Calu3 (cell line): ENCODE measurements around the gene DENND6A. TPM values are rescaled to one million over a fixed set of nuclear protein-coding genes. Genes with fewer than 3 reads are reported as not detected.
"Not testable (repeated sequence)": the region's sequence is repeated elsewhere in the genome, so short reads cannot be mapped to it uniquely, and the experiment has no call there.

ENCODE experiments used
- BruUV-seq: library from RNA; stranded (reverse); fragments of 400-500 nt; replicated peaks from 2 replicates; lab custom pipeline; 2021; lab: Mats Ljungman, UMichigan
- CTCF ChIA-PET: fragments of 300-600 bp; sonication (Branson Sonifier 250); formaldehyde crosslinking; loops from one replicate; lab custom pipeline; 2022; ENCODE audit warnings: antibody characterized with exemption; lab: Charles Lee
- DNase-seq: peaks from one replicate; pipeline ENCODE4 v3.0.0; 2022
- H3K27ac Mint-ChIP-seq: one replicate; pipeline ENCODE4 v1.8.0; 2022; ENCODE audit warnings: mixed read lengths; ENCODE audit not compliant: unreplicated experiment
- H3K27me3 Mint-ChIP-seq: one replicate; pipeline ENCODE4 v1.8.0; 2022; ENCODE audit warnings: mixed read lengths; ENCODE audit not compliant: unreplicated experiment
- H3K36me3 Mint-ChIP-seq: one replicate; pipeline ENCODE4 v1.8.0; 2022; ENCODE audit warnings: mild to moderate bottlenecking, moderate library complexity, mixed read lengths; ENCODE audit not compliant: insufficient read depth, unreplicated experiment
- H3K4me1 Mint-ChIP-seq: one replicate; pipeline ENCODE4 v1.8.0; 2022; ENCODE audit warnings: mild to moderate bottlenecking, low read depth, mixed read lengths; ENCODE audit not compliant: unreplicated experiment
- H3K4me3 Mint-ChIP-seq: one replicate; pipeline ENCODE4 v1.8.0; 2022; ENCODE audit warnings: mild to moderate bottlenecking, low read depth, moderate library complexity, mixed read lengths; ENCODE audit not compliant: unreplicated experiment
- H3K9me3 Mint-ChIP-seq: one replicate; pipeline ENCODE4 v1.8.0; 2022; ENCODE audit warnings: low read depth, mixed read lengths; ENCODE audit not compliant: unreplicated experiment
- intact Hi-C: fragments of 100-400 bp; cut with micrococcal nuclease; formaldehyde crosslinking; loops from one replicate; pipeline ENCODE4 v1.10.0; 2022; ENCODE audit not compliant: unreplicated experiment
- total RNA-seq: library from RNA; stranded (reverse); gene quantifications from 2 replicates; pipeline ENCODE4 v1.2.3, GENCODE V29; 2022
- TF ChIP-seq, protein P1 (sequence below): fragments of 200-600 bp; IDR thresholded peaks from one replicate; pipeline ENCODE4 v1.8.0; 2022; ENCODE audit warnings: antibody characterized with exemption; ENCODE audit not compliant: unreplicated experiment

Gene DENND6A
- total RNA-seq, 1 experiment from 2014 or later = 23.7 TPM

DNA sequence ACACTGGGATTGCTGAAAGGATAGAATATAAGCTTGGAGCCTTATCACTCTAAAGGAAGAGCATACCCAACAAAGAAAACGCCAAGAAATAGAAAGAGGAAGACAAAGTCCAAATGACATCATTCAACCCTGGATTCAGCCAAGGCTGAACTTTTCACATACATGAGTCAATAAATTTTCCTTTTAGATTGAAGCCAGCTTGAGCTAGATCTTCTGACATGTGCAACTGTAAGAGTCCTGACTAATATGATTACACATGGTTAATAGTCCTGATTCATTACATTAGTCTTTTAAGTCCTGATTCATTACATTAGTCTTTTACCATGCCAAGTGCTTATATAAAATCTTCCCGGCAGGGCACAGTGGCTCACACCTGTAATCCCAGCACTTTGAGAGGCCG is 13.6 kb upstream of the DENND6A start:
- peak; percentile 21 for DNase-seq

DNA sequence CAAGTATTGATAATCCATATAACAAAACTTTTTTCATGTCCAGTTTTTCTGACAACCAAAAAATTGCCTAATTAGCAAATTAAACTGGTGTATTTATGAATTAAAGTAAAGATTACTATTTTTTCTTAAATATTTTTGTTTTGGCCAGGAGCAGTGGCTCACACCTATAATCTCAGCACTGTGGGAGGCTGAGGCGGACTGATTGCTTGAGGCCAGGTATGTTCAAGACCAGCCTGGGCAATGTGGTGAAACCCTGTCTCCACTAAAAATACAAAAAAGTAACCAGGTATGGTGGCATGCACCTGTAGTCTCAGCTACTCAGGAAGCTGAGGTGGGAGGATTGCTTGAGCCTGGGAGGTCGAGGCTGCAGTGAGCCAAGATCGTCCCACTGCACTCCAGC is 12.5 kb upstream of the DENND6A start:
- H3K9me3 Mint-ChIP-seq, H3K27me3 Mint-ChIP-seq, DNase-seq, BruUV-seq, H3K36me3 Mint-ChIP-seq, intact Hi-C loops, H3K27ac Mint-ChIP-seq, H3K4me3 Mint-ChIP-seq, CTCF ChIA-PET: not testable (repeated sequence)
- H3K4me1 Mint-ChIP-seq = peaks cover 22% of the 10 kb centered on the region

More for the DNA sequence above, 13.6 kb upstream of the DENND6A start:
- peak overlapping the region; percentile 28 for H3K27ac Mint-ChIP-seq
- no TSS peak for BruUV-seq
- intact Hi-C loops = loop anchor here (2.0 kb wide), 1 partner anchor 14 kb away; the partner anchor contains the start of gene DENND6A
- CTCF ChIA-PET = interaction anchor here (0.5 to 1.0 kb wide), 2 partner anchors 10 to 924 kb away, joined by 5 to 7 read pairs; no protein-coding TSS in a partner anchor
- TF ChIP-seq, protein P1, sequence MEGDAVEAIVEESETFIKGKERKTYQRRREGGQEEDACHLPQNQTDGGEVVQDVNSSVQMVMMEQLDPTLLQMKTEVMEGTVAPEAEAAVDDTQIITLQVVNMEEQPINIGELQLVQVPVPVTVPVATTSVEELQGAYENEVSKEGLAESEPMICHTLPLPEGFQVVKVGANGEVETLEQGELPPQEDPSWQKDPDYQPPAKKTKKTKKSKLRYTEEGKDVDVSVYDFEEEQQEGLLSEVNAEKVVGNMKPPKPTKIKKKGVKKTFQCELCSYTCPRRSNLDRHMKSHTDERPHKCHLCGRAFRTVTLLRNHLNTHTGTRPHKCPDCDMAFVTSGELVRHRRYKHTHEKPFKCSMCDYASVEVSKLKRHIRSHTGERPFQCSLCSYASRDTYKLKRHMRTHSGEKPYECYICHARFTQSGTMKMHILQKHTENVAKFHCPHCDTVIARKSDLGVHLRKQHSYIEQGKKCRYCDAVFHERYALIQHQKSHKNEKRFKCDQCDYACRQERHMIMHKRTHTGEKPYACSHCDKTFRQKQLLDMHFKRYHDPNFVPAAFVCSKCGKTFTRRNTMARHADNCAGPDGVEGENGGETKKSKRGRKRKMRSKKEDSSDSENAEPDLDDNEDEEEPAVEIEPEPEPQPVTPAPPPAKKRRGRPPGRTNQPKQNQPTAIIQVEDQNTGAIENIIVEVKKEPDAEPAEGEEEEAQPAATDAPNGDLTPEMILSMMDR = no peak
- H3K36me3 Mint-ChIP-seq = no peaks in the 10 kb centered on the region
- H3K4me3 Mint-ChIP-seq = no peak overlapping the region
- peaks cover 26% of the 10 kb centered on the region for H3K4me1 Mint-ChIP-seq
- H3K27me3 Mint-ChIP-seq = no peaks in the 10 kb centered on the region
- H3K9me3 Mint-ChIP-seq = peaks cover 2% of the 10 kb centered on the region

DNA sequence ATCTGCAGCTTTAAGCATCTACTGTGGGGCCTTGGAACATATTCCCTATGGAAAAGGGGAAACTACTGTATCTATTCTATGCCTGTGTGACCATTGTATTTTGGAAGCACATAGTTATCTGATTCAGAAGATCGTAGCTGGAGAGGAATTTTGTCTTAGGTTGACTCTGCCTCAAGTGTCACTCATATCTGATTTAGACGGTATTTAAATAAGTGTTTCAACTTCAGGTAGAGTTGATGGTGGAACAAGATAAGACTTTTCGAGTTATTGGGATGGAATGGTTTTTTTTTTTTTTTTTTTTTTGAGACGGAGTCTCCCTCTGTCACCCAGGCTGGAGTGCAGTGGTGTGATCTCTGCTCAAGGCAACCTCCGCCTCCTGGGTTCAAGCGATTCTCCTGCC is 8.9 kb upstream of the DENND6A start:
- Mint-ChIP-seq H3K27me3 (no peaks in the 10 kb centered on the region), H3K27ac (no peak overlapping the region), H3K36me3 (no peaks in the 10 kb centered on the region), H3K4me3 (no peak overlapping the region), H3K9me3 (no peaks in the 10 kb centered on the region), H3K4me1 (peaks cover 12% of the 10 kb centered on the region)
- CTCF ChIA-PET = no interaction called here
- DNase-seq = no peak
- BruUV-seq = no TSS peak
- TF ChIP-seq, protein P1 = no peak
- intact Hi-C loops = no loop called here

DNA sequence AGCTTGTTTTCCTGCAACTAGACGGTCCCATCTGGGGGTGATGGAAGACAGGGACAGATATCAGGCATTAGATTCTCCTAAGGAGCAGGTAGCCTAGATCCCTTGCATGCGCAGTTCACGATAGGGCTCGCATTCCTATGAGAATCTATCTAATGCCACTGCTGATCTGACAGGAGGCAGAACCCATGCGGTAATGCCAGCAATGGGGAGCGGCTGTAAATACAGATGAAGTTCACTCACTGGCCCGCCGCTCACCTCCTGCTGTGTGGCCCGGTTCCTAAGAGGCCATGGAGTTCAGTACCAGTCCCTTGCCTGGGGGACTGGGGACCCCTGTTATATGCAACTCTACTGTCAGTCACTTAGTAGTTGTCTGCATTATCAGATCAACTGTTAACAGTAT is 7.9 kb upstream of the DENND6A start:
- Mint-ChIP-seq H3K4me1 (peaks cover 6% of the 10 kb centered on the region), H3K36me3 (no peaks in the 10 kb centered on the region), H3K27me3 (no peaks in the 10 kb centered on the region), H3K9me3 (no peaks in the 10 kb centered on the region), H3K4me3 (no peak overlapping the region), H3K27ac (no peak overlapping the region)
- BruUV-seq = no TSS peak
- no peak for DNase-seq
- CTCF ChIA-PET = interaction anchor here (0.6 kb wide), 1 partner anchor 86 kb away, joined by 3 read pairs; no protein-coding TSS in a partner anchor
- intact Hi-C loops = no loop called here
- TF ChIP-seq, protein P1 = no peak

DNA sequence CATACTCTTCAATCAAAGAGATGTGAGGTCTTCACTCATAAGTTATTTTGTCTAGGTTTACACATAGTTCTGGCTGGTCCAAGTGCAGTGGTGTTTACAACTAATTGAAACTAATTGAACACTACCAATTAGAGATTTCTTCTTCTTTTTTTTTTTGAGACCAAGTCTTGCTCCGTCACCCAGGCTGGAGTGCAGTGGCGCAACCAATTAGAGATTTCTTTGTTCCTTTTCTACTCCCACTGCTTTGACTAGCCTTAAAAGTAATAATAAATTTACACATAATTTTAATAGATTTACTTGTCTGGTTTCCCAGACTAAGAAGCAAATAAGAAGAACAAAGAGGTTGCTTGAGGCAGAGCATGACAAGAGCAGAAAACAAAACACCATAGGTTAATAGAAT is 6.7 kb upstream of the DENND6A start:
- intact Hi-C loops = no loop called here

More for the DNA sequence above, 6.7 kb upstream of the DENND6A start:
- H3K36me3 Mint-ChIP-seq = no peaks in the 10 kb centered on the region
- TF ChIP-seq, protein P1 = no peak
- no peak for DNase-seq
- peaks cover 6% of the 10 kb centered on the region for H3K4me1 Mint-ChIP-seq
- no peaks in the 10 kb centered on the region for H3K9me3 Mint-ChIP-seq
- no peaks in the 10 kb centered on the region for H3K27me3 Mint-ChIP-seq
- CTCF ChIA-PET = no interaction called here
- BruUV-seq = no TSS peak
- no peak overlapping the region for H3K4me3 Mint-ChIP-seq
- no peak overlapping the region for H3K27ac Mint-ChIP-seq
